H1 (cell line): ENCODE data around the gene TRAF3IP1. TPM values are rescaled to one million over a fixed set of nuclear protein-coding genes. Genes with fewer than 3 reads are reported as not detected.

Source experiments
- ATF3 ChIP-seq: IDR thresholded peaks from 2 replicates; pipeline ENCODE4 v1.6.1; 2011; ENCODE audit warnings: low read depth, mild to moderate bottlenecking, low read length; ENCODE audit not compliant: insufficient read depth
- CHD7 ChIP-seq: fragments of 300-600 bp; sonication (generic); IDR thresholded peaks from 2 replicates; pipeline ENCODE4 v1.7.1; 2012; ENCODE audit warnings: low read length, moderate library complexity, mild to moderate bottlenecking, inconsistent platforms; ENCODE audit not compliant: insufficient replicate concordance
- E2F6 ChIP-seq: IDR thresholded peaks from 2 replicates; pipeline ENCODE4 v1.6.1; 2012; ENCODE audit warnings: inconsistent platforms
- EP300 ChIP-seq, 2 experiments: IDR thresholded peaks; 1 replicate in 1 of 2; 2 replicates in 1 of 2; pipeline ENCODE4 v1.6.1; 2011 to 2012; ENCODE audit warnings: low read depth in 2 of 2, low read length in 2 of 2, mild to moderate bottlenecking in 2 of 2, borderline replicate concordance in 1 of 2, inconsistent platforms in 1 of 2, moderate library complexity in 1 of 2
- SP1 ChIP-seq: IDR thresholded peaks from 2 replicates; pipeline ENCODE4 v1.6.1; 2011; ENCODE audit warnings: low read depth, low read length
- USF2 ChIP-seq: IDR thresholded peaks from 2 replicates; pipeline ENCODE4 v1.6.1; 2011; ENCODE audit warnings: low read length, improper control_type of control experiment
- polyA plus RNA-seq, 7 experiments: library from polyadenylated mRNA; depleted of rRNA in 3 of 7; stranded (reverse) in 5 of 7; unstranded in 2 of 7; fragments of >200 nt in 5 of 7; fragments of 200-250 nt in 2 of 7; gene quantifications; 1 replicate in 5 of 7; 2 replicates in 1 of 7; 4 replicates in 1 of 7; pipeline versions ENCODE4 v1.2.1 to v1.2.3, GENCODE V29; 2011 to 2013; ENCODE audit warnings: missing spikeins in 2 of 7, mixed read lengths in 2 of 7
- total RNA-seq: library from RNA; stranded (reverse); fragmentation: NEBNext Ultra II Directional; extraction: Animal tissue kit (Norgen Biotek cat#: 25700); gene quantifications from 2 replicates; pipeline ENCODE4 v1.2.1, GENCODE V29; 2021

Gene TRAF3IP1
- total and polyA plus RNA-seq, 2 of the 8 experiments (the other 6 are each of a cell fraction or from before 2014, with no cell fraction given): 2.3 to 17.5 TPM

GRCh38 chr2:238313289-238313990 lies 6.9 kb upstream of the TRAF3IP1 start (continued):
- TF ChIP-seq CHD7 (no peak), SP1 (no peak), USF2 (no peak), E2F6 (no peak), ATF3 (no peak), EP300 (IDR thresholded peaks at IDR 0.05; ENCODE audit: borderline replicate concordance in 1 of 2, low read depth in 2 of 2, low read length in 2 of 2) (no peak)
